HepG2 (cell line): ENCODE results near the gene ARL16. TPM values are rescaled to one million over a fixed set of nuclear protein-coding genes. Genes with fewer than 3 reads are reported as not detected.

Source experiments
- CHD2 ChIP-seq: IDR thresholded peaks from 2 replicates; pipeline ENCODE4 v1.6.1; 2011; ENCODE audit warnings: low read depth, low read length, improper control_type of control experiment
- DPF2 ChIP-seq: sonication (generic); formaldehyde crosslinking; IDR thresholded peaks from 2 replicates; pipeline ENCODE4 v1.4.0; 2020; ENCODE audit warnings: mild to moderate bottlenecking, low read depth, missing genetic modification reagents, borderline replicate concordance
- GABPA ChIP-seq, 2 experiments: IDR thresholded peaks; 2 replicates each; pipeline ENCODE4 v1.6.1; 2011 to 2016; ENCODE audit warnings: low read depth in 2 of 2, low read length in 1 of 2, missing biosample characterization in 1 of 2, missing genetic modification characterization in 1 of 2
- KDM6A ChIP-seq: IDR thresholded peaks from 2 replicates; pipeline ENCODE4 v1.6.1; 2016; ENCODE audit warnings: low read depth
- NR2C2 ChIP-seq: sonication (generic); formaldehyde crosslinking; IDR thresholded peaks from 2 replicates; pipeline ENCODE4 v1.4.0; 2020; ENCODE audit warnings: missing genetic modification reagents, mild to moderate bottlenecking, moderate library complexity, borderline replicate concordance
- NR2F2 ChIP-seq: IDR thresholded peaks from 2 replicates; pipeline ENCODE4 v1.6.1; 2012; ENCODE audit warnings: low read depth, inconsistent platforms, borderline replicate concordance
- RFXAP ChIP-seq: sonication (generic); formaldehyde crosslinking; IDR thresholded peaks from 2 replicates; pipeline ENCODE4 v1.4.0; 2020; ENCODE audit warnings: missing genetic modification reagents, borderline replicate concordance
- SETDB1 ChIP-seq: sonication (generic); formaldehyde crosslinking; IDR thresholded peaks from 2 replicates; pipeline ENCODE4 v1.5.1; 2020; ENCODE audit warnings: missing genetic modification reagents, mild to moderate bottlenecking, borderline replicate concordance
- SRSF4 ChIP-seq: fragments of 200-400 bp; formaldehyde crosslinking; IDR thresholded peaks from one replicate; pipeline ENCODE4 v1.6.1; 2018; ENCODE audit warnings: mild to moderate bottlenecking, low read depth, low read length, moderate library complexity; ENCODE audit not compliant: poor library complexity, severe bottlenecking
- TP53 ChIP-seq: sonication (generic); formaldehyde crosslinking; conservative IDR thresholded peaks from 2 replicates; pipeline ENCODE4 v1.4.0; 2020; ENCODE audit warnings: missing genetic modification reagents
- TRIM22 ChIP-seq: fragments of 450-650 bp; IDR thresholded peaks from 2 replicates; pipeline ENCODE4 v1.6.1; 2017
- XBP1 ChIP-seq: sonication (generic); formaldehyde crosslinking; IDR thresholded peaks from 2 replicates; pipeline ENCODE4 v1.5.0; 2020; ENCODE audit warnings: missing genetic modification reagents
- ZBTB10 ChIP-seq: sonication (generic); formaldehyde crosslinking; IDR thresholded peaks from 2 replicates; pipeline ENCODE4 v1.4.0; 2020; ENCODE audit warnings: missing genetic modification reagents, borderline replicate concordance
- ZBTB21 ChIP-seq: sonication (generic); formaldehyde crosslinking; IDR thresholded peaks from 2 replicates; pipeline ENCODE4 v1.4.0; 2020; ENCODE audit warnings: missing genetic modification reagents
- ZBTB34 ChIP-seq: sonication (generic); formaldehyde crosslinking; IDR thresholded peaks from 2 replicates; pipeline ENCODE4 v1.8.0; 2022; ENCODE audit warnings: mild to moderate bottlenecking, missing genetic modification reagents
- ZBTB43 ChIP-seq: sonication (generic); formaldehyde crosslinking; conservative IDR thresholded peaks from 2 replicates; pipeline ENCODE4 v1.4.0; 2020; ENCODE audit warnings: missing genetic modification reagents
- ZC3H4 ChIP-seq: sonication (generic); formaldehyde crosslinking; IDR thresholded peaks from 2 replicates; pipeline ENCODE4 v1.4.0; 2020; ENCODE audit warnings: missing genetic modification reagents, borderline replicate concordance
- ZKSCAN1 ChIP-seq: fragments of 150-350 bp; IDR thresholded peaks from 2 replicates; pipeline ENCODE4 v1.6.1; 2014; ENCODE audit warnings: low read length
- ZXDC ChIP-seq: sonication (generic); formaldehyde crosslinking; IDR thresholded peaks from 2 replicates; pipeline ENCODE4 v1.5.0; 2020; ENCODE audit warnings: mild to moderate bottlenecking, missing genetic modification reagents
- polyA plus RNA-seq, 8 experiments: library from polyadenylated mRNA; depleted of rRNA in 3 of 8; stranded (reverse) in 7 of 8; unstranded in 1 of 8; fragments of >200 nt; fragmentation: Illumina TruSeq in 4 of 8; extraction: Trizol in 4 of 8; gene quantifications; 2 replicates each; pipeline versions ENCODE4 v1.2.1 to v1.2.3, GENCODE V29; 2011 to 2016; ENCODE audit warnings: low read depth in 4 of 8, missing spikeins in 1 of 8, mixed read lengths in 1 of 8; ENCODE audit not compliant: insufficient read depth in 1 of 8
- total RNA-seq, 5 experiments: library from RNA; depleted of rRNA; stranded (reverse); fragments of >200 nt; fragmentation: Illumina TruSeq; extraction: Trizol; gene quantifications; 2 replicates each; pipeline ENCODE4 v1.2.3, GENCODE V29; 2016; ENCODE audit warnings: low read depth in 1 of 5

Gene ARL16
- total and polyA plus RNA-seq, 2 of the 13 experiments (the other 11 are each of a cell fraction or from before 2014, with no cell fraction given) = 20.8 to 30.8 TPM

GRCh38 chr17:81702934-81703746 is 19.5 kb upstream of the ARL16 start, which contains the start of gene MRPL12 (continued):
- TF ChIP-seq TRIM22 (no peak), ZKSCAN1 (no peak), CHD2 (peak; percentile 94), ZBTB43 (CRISPR knock-in tag) (peak; percentile 72), ZBTB10 (CRISPR knock-in tag) (peak; percentile 51), ZC3H4 (no peak; the same call in 1 of the 2 replicates), KDM6A (no peak), DPF2 (no peak), XBP1 (CRISPR knock-in tag) (peak; percentile 62; the same call in 1 of the 2 replicates), GABPA (IDR thresholded peaks at IDR 0.05; ENCODE audit: low read depth, low read length) (no peak), GABPA (CRISPR knock-in tag; IDR thresholded peaks at IDR 0.05; ENCODE audit: low read depth) (peak; percentile 94), ZXDC (CRISPR knock-in tag) (0 out of 2 replicates have a peak, but pooled peaks have one; percentile 52), NR2F2 (peak; percentile 61; the same call in 1 of the 2 replicates), SRSF4 (peak; percentile 67), RFXAP (peak; percentile 95), SETDB1 (CRISPR knock-in tag) (no peak), ZBTB21 (CRISPR knock-in tag) (no peak), TP53 (CRISPR knock-in tag) (no peak; the same call in 1 of the 2 replicates), NR2C2 (CRISPR knock-in tag) (peak; percentile 92), ZBTB34 (CRISPR knock-in tag) (0 out of 2 replicates have a peak, but pooled peaks have one; percentile 15)
